SW480 (cell line): ENCODE data around the gene EXOC3L4.

Source experiments
- DNase-seq: peaks from one replicate; pipeline ENCODE4 v3.0.0-alpha.2; 2016; ENCODE audit warnings: low spot score

The EXOC3L4 gene

GRCh38 chr14:103070971-103071542, 23.5 kb upstream of the EXOC3L4 start:
- DNase-seq = no peak

DNA sequence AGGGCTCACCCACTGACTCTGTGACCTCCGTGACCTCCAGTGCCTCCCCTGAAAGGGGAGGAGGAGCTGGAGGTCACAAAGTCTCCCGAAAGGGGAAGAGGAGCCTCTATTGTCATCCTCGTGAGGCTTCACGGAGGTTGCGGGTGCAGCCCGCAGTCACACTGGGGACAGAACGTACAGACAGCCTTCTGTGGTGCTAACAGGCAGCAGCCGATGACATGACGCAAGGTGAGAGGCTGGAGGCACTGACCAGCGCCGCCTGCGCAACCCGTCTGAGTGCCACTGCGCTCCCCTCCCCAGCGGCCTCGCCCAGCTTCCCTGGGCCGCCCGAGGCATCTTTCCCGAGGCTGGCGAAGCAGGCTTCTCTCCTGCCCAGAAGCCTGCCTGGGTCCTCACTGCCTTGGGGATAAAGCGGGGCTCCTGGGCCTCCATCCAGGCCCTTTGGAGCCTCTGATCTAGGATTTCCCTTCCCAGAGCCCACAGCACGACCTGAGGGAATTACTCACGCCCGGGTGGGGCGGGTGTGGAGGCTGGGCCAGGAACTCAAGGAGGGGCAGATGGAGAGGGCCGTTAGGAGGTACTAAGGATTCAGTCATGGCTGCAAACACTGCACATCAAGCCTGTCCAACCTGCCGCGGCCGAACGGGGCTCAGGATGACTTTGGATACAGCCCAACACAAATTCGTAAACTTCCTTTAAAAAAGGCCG, 22.8 kb upstream of the EXOC3L4 start:
- no peak for DNase-seq

GRCh38 chr14:103072595-103073366, 21.7 kb upstream of the EXOC3L4 start:
- no peak for DNase-seq

DNA sequence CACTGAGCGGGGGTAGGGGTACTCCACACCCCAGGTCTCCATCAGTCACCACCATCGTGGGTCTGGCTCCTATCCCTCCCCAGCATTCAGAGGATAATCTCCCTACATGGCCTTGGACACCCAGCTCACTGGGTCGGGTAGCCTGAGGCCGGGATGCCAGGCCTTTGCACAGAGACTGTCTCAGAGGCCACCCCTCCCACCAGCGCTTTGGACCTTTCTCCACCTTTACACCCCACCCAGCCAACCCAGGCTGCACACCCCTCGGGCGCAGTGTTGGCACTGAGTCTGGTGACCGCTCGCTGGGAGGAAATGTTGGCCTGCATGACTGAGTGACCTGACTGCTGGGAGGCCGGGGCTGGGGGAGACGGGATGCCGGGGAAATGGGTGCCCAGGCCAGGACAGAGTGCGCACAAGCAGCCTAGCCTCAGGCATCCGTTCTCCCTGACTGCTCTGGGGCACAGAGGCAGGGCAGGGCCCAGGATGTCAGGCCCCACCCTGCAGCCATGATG, 21.1 kb upstream of the EXOC3L4 start:
- DNase-seq = no peak

DNA sequence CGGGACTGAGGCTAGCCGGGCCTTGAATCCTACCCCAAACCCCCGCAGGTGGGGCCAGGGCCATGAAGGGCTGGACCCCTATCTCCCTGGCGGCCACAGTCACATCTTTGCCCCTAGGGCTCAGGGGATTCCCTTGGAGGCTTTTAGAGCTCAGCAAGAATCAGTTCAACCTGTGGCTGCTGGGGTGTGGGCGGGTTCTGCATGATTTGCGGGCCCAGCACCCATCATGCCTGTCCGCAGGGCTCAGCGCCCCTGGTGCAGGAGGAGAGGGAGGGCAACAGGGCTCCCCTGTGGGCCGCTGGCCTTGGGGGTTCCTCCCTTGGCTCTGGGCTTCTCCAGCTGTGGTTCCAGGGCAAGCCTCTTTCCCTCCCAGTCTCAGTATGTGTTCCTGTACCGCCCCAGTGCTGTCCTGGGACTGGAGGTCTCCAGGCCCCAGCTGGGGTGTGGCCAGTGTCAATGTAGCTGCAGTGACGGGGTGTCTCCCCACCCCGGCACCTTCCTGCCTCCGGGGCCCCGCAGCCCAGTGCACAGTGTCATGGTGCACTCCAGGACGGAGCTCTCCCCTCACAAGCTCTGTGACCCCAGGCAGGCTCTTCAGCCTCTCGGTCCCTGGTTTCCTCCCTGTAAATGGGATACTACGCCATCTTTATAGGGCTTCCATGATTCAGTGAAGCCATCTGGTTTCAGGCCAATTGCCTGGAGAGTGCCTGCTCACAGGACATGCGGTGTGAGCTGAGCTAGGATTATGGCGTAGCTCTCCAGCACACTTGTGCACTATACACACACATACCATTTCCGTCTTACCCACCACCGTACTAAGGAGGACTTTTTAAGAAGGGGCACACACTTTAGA, 20.4 kb upstream of the EXOC3L4 start:
- no peak for DNase-seq

DNA sequence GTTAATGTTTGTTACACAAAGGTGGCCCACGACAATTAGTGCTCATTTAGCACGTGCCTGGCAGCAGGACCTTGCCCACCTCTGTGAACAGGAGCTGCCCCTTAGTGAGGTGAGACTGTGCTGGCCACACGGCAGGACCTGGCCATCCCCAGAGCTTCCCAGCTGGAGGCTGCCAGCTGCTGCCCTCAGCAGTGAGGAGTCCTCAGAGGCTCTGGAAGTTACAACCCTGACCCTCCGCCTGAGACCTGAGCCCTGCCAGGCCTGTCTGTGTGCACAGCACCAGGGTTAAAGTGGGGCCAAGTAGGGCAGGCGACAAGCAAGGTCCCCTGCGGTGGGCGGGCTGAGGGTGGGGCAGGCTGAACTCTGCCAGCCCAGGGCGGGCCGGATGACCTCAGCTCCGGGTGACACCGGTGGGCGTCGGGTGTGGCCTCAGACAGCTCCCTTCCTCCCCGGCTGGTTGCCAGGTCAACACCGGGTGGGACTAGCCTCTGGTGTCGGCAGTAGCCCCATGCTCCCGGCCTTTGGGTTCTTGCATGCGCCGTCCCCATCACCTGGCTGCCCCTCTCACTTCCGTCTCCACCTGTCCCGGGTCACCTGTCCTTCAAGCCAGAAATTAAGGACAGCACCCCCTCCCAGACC, 19.7 kb upstream of the EXOC3L4 start:
- peak; percentile 88 for DNase-seq

DNA sequence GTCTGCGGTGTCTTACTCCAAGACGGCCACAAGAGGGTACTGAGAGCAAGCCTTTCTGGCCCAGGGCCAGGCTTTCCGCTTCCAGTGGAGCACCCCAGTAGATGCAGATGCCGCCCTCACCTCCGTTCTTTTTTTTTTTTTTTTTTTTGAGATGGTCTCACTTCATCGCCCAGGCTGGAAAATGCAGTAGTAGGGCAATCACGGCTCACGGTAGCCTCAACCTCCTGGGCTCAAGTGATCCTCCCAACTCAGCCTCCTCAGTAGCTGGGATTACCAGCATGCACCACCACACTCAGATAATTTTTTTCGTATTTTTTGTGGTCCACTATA, 16.1 kb upstream of the EXOC3L4 start:
- DNase-seq = peak; percentile 89

GRCh38 chr14:103078860-103079587, 15.5 kb upstream of the EXOC3L4 start:
- no peak for DNase-seq

DNA sequence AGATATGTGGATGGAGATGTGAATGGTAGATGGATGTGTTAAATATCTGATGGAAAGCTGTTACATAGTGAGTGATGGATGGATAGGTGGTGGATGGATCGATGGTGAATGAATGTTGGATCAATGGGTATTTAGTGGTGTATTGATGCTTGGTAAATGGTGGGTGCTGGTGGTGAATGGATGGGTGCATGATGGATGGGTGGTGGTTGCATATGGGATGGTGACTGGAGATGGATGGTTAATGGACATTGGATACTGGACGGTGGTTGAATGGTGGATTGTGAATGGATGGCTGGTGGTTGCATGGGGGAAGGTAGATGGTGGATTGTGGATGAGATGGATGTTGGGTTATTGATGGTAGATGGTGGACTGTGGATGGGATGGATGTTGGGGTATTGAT, 12.6 kb upstream of the EXOC3L4 start:
- no peak for DNase-seq

DNA sequence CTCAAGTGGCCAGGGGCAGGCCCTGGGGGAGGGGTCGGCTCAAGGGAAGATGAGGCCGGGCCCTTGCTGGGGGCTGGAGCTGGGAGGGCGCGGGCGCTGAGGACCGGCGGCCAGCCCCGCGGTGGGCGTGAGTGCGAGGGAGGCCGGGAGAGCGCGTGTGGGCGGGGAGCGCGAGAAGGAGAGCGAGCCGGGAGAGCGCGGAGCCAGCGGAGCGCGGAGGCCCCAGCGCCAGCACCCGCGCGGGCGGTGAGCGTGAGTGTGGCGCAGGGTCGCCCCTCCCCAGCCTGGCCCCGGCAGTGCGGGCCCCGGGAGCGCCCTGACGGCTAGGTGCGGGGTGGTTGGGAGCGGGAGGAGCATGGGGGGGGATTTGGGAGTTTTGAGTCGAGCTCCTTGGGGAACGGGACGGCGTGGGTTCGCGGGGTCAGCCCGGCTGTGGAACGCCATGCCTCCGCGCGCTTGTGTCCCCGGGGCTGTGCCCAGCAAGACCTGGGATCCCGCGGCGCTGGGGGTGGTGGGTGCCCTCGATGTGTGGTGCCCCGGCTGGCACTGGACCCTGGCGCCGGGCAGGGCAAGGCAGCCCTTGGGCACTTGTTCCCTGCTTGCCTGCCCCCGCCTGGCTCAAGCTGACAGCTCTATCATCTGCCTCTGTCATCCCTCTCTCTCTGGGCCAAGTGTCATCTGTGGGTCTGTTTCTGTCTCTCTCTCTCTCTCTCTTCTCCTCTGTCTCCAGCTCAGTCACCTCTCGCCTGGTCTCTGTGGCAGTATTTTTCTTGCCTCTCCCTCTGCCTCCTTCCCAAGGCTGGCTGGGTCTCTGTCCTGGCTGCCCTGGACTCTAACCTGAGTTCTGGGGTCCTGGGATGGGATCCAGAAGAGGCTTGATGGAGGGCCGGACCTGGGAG, 10.3 kb upstream of the EXOC3L4 start, which contains the start of gene LBHD2:
TSS of gene LBHD2 (plus strand) at position 190 of the 899 bp plus-strand sequence. CDS start 1,803 bp downstream, outside the sequence.
- no peak for DNase-seq

GRCh38 chr14:103085106-103086091, 9.1 kb upstream of the EXOC3L4 start:
- no peak for DNase-seq

DNA sequence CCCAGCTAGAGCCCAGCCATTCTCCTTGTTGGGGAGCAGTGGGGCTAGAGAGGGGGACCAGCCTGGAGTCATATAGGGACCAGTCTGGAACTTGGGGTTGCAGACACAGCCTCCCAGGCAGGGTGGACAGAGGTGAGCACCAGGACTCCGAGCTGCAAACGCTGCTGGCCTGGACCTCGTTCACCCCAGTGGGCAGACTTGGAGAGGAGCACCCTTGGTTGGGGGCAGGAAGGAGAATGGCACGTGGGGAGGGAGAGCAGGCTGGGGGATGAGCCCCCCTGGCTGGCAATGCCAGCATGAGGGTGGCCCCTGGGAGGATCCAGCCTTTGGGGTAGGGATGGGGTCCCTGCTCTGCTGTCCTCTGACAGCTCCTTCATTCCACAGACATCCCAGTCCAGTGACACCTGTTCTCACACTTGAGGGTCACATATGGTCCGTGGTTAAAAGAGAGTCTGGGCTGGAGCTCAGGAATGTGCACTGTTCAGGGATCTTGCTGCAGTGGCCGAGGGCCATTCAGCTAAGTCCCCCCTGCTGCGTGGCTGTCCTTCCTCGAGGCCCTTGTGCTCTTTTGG, 7.7 kb upstream of the EXOC3L4 start:
- DNase-seq = no peak

DNA sequence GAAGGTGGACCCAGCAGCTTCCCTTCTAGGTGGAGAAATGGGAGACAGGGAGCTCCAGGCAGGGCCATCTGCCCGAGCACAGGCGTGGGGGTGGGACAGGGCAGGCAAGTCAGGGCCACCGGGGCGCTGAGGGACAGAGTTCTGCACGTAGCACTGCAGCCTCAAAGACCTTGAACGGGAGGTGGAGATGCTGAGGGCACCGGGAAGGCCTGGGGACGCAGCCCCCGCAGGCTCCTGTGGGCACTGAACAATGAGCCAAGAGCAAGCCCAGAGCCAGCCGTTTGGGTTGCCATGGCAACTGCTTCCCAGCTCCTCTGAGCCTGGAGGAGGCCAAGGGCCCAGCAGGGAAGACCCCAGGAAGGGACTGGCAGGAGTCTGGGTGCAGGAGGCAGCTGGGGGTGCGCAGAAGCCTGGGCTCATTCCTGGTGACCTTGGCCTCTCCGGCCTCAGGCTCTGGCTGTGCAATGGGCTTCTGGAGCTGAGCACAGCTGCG, 7.1 kb upstream of the EXOC3L4 start:
- DNase-seq = no peak

GRCh38 chr14:103088921-103089320, 5.6 kb upstream of the EXOC3L4 start:
- DNase-seq = no peak

- no peak for DNase-seq
Measured at GRCh38 chr14:103089386-103090335, 4.9 kb upstream of the EXOC3L4 start.

DNA sequence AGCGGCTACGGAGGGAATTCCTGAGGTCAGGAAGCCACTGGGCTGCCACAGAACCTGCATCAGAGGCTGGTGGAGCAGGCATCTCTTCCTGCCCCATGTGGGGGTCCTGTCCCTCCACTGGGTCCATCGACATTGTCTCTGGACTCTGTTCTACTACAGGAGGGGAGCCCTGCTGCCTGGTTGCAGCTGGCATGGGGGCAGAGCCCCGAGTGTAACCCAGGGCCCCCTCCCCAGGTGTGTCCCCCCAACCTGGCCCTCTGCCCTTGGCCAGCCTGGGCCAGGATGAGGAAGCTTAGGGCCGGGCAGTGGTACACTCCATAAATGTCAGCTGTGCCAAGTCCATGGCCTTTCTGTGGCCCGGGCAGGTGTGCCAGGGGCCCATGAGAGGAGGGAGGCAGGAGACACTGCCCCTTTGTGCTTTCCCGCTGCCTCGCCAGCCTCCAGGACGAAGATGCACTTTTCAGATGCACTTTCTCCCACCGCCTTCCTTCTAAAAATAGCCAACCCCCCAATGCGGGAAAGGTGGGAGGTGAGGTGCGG, 4.0 kb upstream of the EXOC3L4 start:
- DNase-seq = no peak
